ENCODE results near the gene SF3A1.

- TF ChIP-seq CTCF (conservative IDR thresholded peaks at IDR 0.05 in 1 of 2, IDR thresholded peaks at IDR 0.05 in 1 of 2; ENCODE audit: low read depth in 1 of 2, low read length in 2 of 2) (no peak), EZH2 (IDR thresholded peaks at IDR 0.05; ENCODE audit: low read length, missing control alignments) (no peak)
These were observed at the start of gene SF3A1, which contains the start of gene CCDC157 for GRCh38 chr22:30356449-30357235.

Measured in fibroblast of lung (primary cell).